Activated CD8-positive, alpha-beta memory T cell treated with anti-CD3 and anti-CD28 coated beads, Interleukin-2, amount 50 U/mL, for 4 hours (primary cell): ENCODE measurements around the gene NRG2.
A peak's percentile ranks its signal among the peaks of the same experiment; 100 is the strongest.

Experiments
- DNase-seq: peaks from one replicate; pipeline ENCODE4 v3.0.0-alpha.2; 2020

Gene NRG2

DNA sequence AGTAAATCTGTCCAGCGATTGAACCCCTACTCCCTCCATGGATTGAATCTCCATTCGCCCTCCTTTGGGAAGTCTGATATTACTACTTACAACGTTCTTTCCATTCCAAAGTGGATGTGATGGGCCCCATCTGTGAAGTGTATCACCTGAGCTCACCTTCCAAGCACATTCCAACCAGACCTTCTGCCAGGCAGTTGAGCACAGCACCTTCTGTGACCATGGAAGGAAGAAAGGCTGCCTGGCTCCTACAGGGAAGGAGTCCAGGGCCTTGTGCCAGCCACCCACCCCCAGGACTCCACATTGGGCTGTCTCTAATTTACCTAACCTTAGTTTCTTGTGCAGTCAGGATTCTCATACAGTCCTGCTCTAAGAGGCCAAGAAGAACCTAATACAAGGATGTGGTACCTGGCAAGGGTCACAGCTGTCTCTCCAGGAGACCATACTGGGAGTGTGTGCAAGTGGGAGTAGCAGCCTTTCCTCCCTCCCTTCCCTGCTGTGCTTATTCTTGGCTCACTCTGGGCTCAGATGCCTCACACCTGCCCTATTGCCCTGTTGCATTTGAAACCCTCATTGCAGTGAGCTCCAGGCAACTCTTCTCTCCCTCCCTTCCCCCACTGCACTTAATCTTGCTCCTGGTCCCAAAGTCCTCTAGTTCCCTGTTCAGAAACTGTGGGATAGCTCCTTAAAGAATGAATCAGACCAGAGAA, 116.1 kb downstream of the NRG2 start:
- no peak for DNase-seq

DNA sequence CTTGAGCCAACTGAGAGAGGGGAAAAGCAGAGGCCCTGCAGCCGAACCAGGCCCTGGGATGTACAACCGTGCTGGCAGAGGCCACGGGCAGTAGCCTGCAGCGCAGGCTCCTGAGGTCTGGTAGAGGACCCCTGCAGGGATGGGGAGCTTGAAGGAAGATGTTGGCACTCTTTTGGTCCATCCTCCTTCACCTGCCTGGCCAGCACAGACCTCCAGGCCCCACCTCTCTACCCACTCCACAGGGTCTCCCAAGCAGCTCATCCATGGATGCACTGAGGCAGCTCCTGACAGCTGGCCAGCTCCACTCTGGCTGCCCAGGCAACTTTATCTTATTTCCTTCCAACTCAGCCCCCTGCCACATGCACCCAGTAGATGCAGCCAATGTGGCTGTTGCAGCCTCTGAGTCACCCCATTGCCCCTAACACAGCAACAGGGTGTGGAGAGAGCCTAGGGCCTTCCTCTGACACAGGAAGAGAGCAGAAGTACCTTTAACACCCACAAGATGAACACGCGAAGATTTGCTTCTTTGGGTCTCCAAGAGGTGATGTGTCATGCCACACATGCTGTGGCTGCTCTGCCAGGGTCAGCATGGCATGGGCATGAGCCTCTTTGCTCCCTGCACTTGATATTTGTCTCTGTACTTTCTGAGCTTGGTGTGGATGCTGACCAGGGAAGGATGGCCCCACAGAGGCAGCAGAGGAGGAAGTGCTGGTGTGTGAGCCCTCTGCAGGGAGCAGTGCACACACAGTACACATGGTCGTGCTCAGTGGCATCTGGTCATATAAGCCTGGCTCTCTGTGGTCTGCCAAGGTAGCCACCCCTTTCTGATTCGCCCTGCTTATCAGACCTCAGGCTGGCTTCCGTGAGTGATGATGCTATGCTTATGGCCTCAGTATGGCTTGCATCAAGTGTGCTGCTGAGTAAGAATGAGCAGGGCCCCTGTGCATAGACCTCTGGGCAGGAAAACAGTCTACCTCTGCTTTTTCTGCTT, 117.2 kb downstream of the NRG2 start:
- no peak for DNase-seq

GRCh38 chr5:139925216-139925562, 117.9 kb downstream of the NRG2 start:
- no peak for DNase-seq

GRCh38 chr5:139924294-139925215, 118.5 kb downstream of the NRG2 start:
- DNase-seq = no peak

DNA sequence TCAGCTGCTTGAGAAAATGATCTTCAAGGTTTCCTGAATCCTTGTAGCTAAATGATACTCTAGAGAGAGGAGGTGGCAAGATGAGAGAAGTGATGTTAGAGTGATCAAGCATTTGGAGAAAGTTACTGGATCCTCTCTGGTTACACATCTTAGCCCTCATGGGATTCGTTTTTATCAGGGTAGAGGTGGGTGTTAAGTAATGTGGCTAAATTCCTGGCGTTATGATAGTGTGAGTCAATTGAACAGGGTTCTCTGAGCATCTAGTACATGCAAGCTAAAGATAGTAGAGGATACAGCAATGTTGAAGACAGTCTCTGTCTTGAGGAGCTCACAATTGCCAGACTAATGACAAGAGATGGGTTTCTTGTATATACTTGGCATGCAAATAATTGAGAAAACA, 123.8 kb downstream of the NRG2 start:
- DNase-seq = no peak

DNA sequence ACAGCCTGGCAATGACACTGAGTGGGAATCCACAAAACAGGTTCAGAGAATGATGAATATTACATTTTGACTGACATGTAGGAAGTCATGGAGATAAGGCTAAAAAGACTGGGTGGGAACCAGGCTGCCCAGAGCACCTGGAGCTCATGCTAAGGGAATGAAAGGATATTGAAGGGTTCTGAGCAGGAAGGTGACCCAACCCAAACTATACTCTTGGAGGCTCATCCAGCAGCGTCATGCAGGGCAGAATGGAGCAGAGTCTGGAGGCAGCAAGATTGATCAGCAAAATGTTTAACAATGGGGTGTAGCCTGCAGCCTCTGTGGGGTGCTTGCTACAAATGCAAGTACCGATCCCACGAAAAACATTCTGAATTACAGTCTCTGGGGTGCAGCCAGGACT, 127.3 kb downstream of the NRG2 start:
- no peak for DNase-seq

- no peak for DNase-seq
These were observed 127.8 kb downstream of the NRG2 start for GRCh38 chr5:139915266-139915665.

- no peak for DNase-seq
These were observed 128.8 kb downstream of the NRG2 start for GRCh38 chr5:139914218-139914807.

GRCh38 chr5:139912804-139913203, 130.3 kb downstream of the NRG2 start:
- no peak for DNase-seq

GRCh38 chr5:139912158-139912557, 130.9 kb downstream of the NRG2 start:
- DNase-seq = no peak

GRCh38 chr5:139911425-139912120, 131.5 kb downstream of the NRG2 start:
- DNase-seq = no peak

DNA sequence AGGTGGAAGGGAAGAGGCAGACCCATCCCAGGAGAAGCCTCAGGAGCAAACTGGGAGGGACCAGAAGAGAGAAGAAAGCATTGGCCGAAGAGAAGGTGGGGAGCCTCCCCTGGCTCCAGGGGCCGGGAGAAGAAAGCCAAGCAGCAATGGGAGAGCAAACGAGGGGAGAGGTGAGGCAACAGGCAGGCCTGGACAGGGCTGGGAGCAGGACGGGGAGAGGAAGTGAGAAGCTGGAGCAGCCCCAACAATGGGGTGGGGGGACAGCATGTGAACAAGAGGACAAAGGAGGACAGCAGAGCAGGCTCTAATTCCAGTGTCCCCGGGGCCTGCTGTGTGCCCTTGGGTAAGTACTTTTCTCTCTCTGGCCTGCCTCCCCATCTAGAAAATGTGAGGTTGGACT, 132.2 kb downstream of the NRG2 start:
- DNase-seq = no peak

- DNase-seq = no peak
These were observed 133.1 kb downstream of the NRG2 start for GRCh38 chr5:139910036-139910435.

DNA sequence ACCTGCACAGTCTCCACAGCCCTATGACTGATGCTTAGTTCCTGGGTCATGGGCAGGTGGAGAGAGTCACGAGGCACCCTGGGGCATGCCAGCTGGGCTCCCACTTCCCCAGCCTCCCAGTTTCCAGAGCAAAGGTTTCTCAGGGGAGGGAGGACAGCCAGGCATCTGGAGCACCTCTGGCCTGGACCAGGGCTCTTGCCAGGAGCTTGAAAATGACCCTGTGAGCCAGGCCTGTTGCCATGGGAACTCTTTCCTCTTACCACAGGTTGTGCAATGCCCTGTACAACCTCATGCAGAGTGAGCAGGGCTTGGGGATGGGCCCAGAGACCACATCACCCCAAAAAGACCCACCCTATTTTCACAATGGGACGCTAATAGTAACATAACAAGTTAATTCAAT, 134.3 kb downstream of the NRG2 start:
- DNase-seq = no peak

- no peak for DNase-seq
These were observed 136.4 kb downstream of the NRG2 start for GRCh38 chr5:139906661-139907060.

- no peak for DNase-seq
These were observed 138.1 kb downstream of the NRG2 start for GRCh38 chr5:139904816-139905661.

- no peak for DNase-seq
These were observed 138.6 kb downstream of the NRG2 start for GRCh38 chr5:139904566-139904815.

- peak; percentile 14 for DNase-seq
These were observed 139.1 kb downstream of the NRG2 start for GRCh38 chr5:139903795-139904565.

GRCh38 chr5:139903450-139903794, 139.7 kb downstream of the NRG2 start:
- DNase-seq = peak; percentile 4

- DNase-seq = no peak
These were observed 141.1 kb downstream of the NRG2 start for GRCh38 chr5:139901986-139902385.

DNA sequence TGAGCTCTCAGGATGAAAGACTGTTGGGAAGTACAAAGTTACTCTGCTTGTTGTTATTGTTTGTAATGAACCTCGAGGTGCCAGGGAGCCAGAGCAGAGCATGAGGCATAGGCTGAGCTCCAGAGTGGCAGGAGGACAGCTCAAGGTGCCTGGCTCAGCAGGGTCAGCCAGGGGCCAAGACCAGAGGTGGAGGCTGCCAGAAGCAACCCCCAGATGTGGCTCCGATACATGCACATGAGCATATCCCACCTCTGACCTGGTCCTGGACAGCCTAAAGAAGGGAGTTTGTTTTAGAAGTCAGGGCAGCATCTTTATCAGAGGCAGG, 141.9 kb downstream of the NRG2 start:
- no peak for DNase-seq
